ENCODE measurements around the gene SNRPB2. TPM values are rescaled to one million over a fixed set of nuclear protein-coding genes. Genes with fewer than 3 reads are reported as not detected.

Gene SNRPB2
- total and polyA plus RNA-seq, 9 of the 15 experiments (the other 6 are each of a cell fraction or from before 2014, with no cell fraction given): 40.0 to 131 (median 89.4) TPM

GRCh38 chr20:16691381-16691780 is 38.4 kb upstream of the SNRPB2 start:
- no peaks in the 10 kb centered on the region for H3K27me3 ChIP-seq (ENCODE audit: control insufficient read depth in 2 of 2, insufficient read depth in 2 of 2, low read length in 2 of 2)
- no peak overlapping the region for H3K4me3 ChIP-seq
- no peaks in the 10 kb centered on the region for H3K79me2 ChIP-seq (ENCODE audit: control insufficient read depth, insufficient read depth, low read length)
- 0% methylated on average over 2 of the region's 2 CpGs for WGBS (ENCODE audit: insufficient coverage, low coverage, missing lambda C conversion rate)
- ChIA-PET CTCF (ENCODE audit: low intra/inter-chr PET ratio) (no interaction called here), POLR2A (no interaction called here)
- no peak for TF ChIP-seq ZNF561 (CRISPR knock-in tag; conservative IDR thresholded peaks at IDR 0.05)
- no peak for TF ChIP-seq CC2D1A (IDR thresholded peaks at IDR 0.05)
- no peak for TF ChIP-seq TRIM28 (IDR thresholded peaks at IDR 0.05)
- TF ChIP-seq TAF1 (IDR thresholded peaks at IDR 0.05; ENCODE audit: control insufficient read depth, extremely low read depth, insufficient read depth, low read length, severe bottlenecking): no peak
- no peak for TF ChIP-seq CHD2 (IDR thresholded peaks at IDR 0.05; ENCODE audit: low read depth, low read length)
- no peak for TF ChIP-seq ZNF584 (CRISPR knock-in tag; IDR thresholded peaks at IDR 0.05; ENCODE audit: low read depth)
- TF ChIP-seq ESRRB (CRISPR knock-in tag; IDR thresholded peaks at IDR 0.05; ENCODE audit: borderline replicate concordance): no peak
- ATAC-seq (no peak), FAIRE-seq (no peak), DNase-seq (ENCODE audit: extremely low read depth in 1 of 4, low spot score in 3 of 4) (no peak)
- no peak overlapping the region for H3K9ac ChIP-seq (ENCODE audit: insufficient read depth in 1 of 2, low read depth in 2 of 2, low read length in 2 of 2)
- H3K27ac ChIP-seq (ENCODE audit: extremely low read depth, low read depth, low read length): no peak overlapping the region
- intact Hi-C loops (cut with micrococcal nuclease) (no loop called here), in situ Hi-C loops (cut with MboI) (no loop called here)
- H3K4me1 ChIP-seq (replicated peaks in 1 of 2; ENCODE audit: control insufficient read depth in 2 of 2, insufficient read depth in 2 of 2, low read length in 2 of 2): no peaks in the 10 kb centered on the region
- no peaks in the 10 kb centered on the region for H3K9me3 ChIP-seq (replicated peaks; ENCODE audit: control insufficient read depth, insufficient read depth, low read depth, low read length)
- H3K4me2 ChIP-seq (ENCODE audit: insufficient read depth, low read length): no peak overlapping the region
- no peaks in the 10 kb centered on the region for H3K9me1 ChIP-seq (ENCODE audit: control insufficient read depth, insufficient read depth, low read length)
- no peaks in the 10 kb centered on the region for H3K36me3 ChIP-seq (ENCODE audit: control insufficient read depth, insufficient read depth, low read length)
- H2AFZ ChIP-seq (ENCODE audit: low read depth, low read length): no peak overlapping the region
- BruUV-seq (replicated peaks): no TSS peak
- no peaks in the 10 kb centered on the region for H4K20me1 ChIP-seq (replicated peaks; ENCODE audit: control insufficient read depth, insufficient read depth, low read length)

- no peak for FAIRE-seq
- no peak overlapping the region for H2AFZ ChIP-seq (ENCODE audit: low read depth, low read length)
- H3K9me3 ChIP-seq (replicated peaks; ENCODE audit: control insufficient read depth, insufficient read depth, low read depth, low read length): no peaks in the 10 kb centered on the region
- no peaks in the 10 kb centered on the region for H4K20me1 ChIP-seq (replicated peaks; ENCODE audit: control insufficient read depth, insufficient read depth, low read length)
- ChIA-PET CTCF (ENCODE audit: low intra/inter-chr PET ratio) (no interaction called here), POLR2A (no interaction called here)
- no peaks in the 10 kb centered on the region for H3K9me1 ChIP-seq (ENCODE audit: control insufficient read depth, insufficient read depth, low read length)
- DNase-seq (ENCODE audit: extremely low read depth in 1 of 4, low spot score in 3 of 4): no peak
- H3K4me3 ChIP-seq: no peak overlapping the region
- in situ Hi-C loops (cut with MboI) (no loop called here), intact Hi-C loops (cut with micrococcal nuclease) (no loop called here)
- BruUV-seq (replicated peaks): no TSS peak
- H3K4me1 ChIP-seq (replicated peaks in 1 of 2; ENCODE audit: control insufficient read depth in 2 of 2, insufficient read depth in 2 of 2, low read length in 2 of 2): no peaks in the 10 kb centered on the region
- ATAC-seq: no peak
- H3K4me2 ChIP-seq (ENCODE audit: insufficient read depth, low read length): no peak overlapping the region
- no peaks in the 10 kb centered on the region for H3K27me3 ChIP-seq (ENCODE audit: control insufficient read depth in 2 of 2, insufficient read depth in 2 of 2, low read length in 2 of 2)
- 0% methylated on average over 2 of the region's 2 CpGs for WGBS (ENCODE audit: insufficient coverage, low coverage, missing lambda C conversion rate)
- H3K79me2 ChIP-seq (ENCODE audit: control insufficient read depth, insufficient read depth, low read length): no peaks in the 10 kb centered on the region
- no peak overlapping the region for H3K9ac ChIP-seq (ENCODE audit: insufficient read depth in 1 of 2, low read depth in 2 of 2, low read length in 2 of 2)
- no peaks in the 10 kb centered on the region for H3K36me3 ChIP-seq (ENCODE audit: control insufficient read depth, insufficient read depth, low read length)
- no peak overlapping the region for H3K27ac ChIP-seq (ENCODE audit: extremely low read depth, low read depth, low read length)
- TF ChIP-seq THAP7 (CRISPR knock-in tag; IDR thresholded peaks at IDR 0.05) (no peak), ZBTB11 (CRISPR knock-in tag; IDR thresholded peaks at IDR 0.05) (no peak), ELK3 (CRISPR knock-in tag; IDR thresholded peaks at IDR 0.05) (no peak), ZNF239 (CRISPR knock-in tag; IDR thresholded peaks at IDR 0.05) (no peak), GABPA (tag; conservative IDR thresholded peaks at IDR 0.05; ENCODE audit: low read depth) (no peak)
Measured at GRCh38 chr20:16692009-16692408, 37.8 kb upstream of the SNRPB2 start.

All from K562 (cell line).